Kasumi-1 (cell line): ENCODE results near the gene MYCBPAP.
A peak's percentile ranks its signal among the peaks of the same experiment; 100 is the strongest.

Experiments
- DNase-seq, 2 experiments: peaks; one replicate each; lab custom pipeline; 2025; lab: John Stamatoyannopoulos, UW

MYCBPAP gene

DNA sequence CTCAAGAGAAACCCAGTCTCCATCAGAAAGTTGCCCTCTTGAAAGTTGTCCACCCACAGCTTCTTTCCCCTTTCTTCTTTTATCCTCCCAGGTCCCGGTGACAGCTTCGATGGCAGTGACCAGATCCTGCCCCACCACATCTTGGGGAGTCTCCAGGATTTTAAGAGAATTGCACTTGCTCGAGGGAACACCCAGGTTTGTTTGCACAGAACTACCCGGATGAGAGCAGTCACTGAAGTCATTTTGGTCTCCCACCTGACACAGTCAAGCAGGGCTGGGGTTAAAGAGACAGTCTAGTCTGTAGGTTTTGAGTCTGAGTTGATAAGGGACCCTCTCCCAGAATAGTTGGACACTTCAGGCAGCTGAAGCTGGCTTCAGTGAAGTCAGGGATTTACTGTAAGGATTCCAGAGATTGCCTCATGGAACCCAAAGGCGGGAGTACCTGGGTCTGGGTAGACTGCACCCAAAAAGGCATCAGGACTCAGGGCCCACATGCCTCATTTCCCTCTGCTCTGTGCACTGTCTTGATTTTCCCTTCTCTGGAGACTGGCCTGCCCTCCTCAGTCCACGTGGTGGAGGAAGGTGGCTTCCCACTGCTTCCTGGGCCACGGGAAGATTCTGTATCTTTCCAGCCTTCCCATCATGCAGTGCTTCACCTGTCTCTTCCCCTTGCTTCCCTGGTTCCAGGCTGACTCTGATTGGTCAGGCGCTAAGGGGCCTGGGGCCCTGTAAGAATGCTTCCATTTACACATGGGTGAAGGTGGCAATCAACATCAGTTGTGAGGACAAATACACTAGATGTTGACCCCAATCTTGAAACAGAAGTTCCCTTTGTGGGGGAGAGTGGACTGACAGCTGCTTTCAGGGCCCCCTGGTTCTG is 9.5 kb downstream of the MYCBPAP start:
- no peak for DNase-seq

DNA sequence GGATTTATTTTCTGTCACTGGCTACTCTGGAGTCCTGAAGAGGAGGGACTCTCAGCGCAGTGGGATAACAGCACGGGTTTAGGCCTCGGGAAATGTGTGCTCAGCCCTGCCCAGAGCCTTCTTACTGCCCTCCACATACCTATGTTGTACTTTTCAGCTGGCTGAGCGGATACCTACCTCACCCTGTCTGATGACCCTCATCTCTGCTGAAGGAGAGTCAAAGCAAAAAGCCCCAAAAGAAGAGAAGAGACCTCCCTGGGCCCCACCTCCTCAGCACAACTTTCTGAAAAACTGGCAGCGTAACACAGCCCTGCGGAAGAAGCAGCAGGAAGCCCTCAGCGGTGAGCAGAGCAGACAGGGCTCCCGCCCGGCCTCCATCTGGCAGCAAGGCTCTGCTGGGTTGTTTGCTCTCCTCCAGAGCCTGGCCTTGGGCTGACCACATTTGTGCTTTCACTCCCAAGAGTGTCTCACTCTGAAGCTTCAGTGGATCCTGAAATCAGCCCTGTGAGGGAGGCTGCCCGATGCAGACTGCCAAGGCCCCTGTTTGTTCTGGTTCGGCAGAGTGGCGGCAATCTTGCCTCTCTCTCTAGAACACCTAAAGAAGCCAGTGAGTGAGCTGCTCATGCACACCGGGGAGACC is 10.3 kb downstream of the MYCBPAP start:
- no peak for DNase-seq

DNA sequence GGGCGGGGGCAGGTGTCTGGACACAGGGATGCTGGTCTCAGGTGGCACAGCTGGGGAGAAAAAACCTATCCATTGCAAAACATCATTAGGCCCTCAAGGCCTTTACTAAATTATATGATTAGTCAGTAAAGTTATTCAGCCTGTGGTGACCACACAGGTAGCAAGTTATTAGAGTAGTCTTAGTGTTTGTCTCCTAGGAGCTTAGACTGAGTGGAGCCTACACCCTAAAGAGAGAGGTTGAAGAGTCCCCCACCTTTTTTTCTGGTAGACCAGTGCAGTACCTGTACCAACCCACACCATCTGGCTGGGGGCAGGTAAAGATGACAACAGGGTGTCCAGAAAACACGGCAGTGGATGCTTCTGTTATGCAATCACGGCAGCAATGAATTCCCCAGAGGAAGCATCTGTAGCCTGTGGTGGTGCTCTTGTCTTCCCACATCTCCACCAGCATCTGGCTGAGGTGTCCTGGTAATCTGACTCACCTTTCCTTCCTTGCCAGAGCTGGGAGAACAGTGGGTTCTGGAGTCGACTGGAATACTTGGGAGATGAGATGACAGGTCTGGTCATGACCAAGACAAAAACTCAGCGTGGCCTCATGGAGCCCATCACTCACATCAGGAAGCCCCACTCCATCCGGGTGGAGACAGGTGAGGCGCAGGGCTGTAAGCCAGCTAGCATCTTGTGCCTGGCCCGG is 11.0 kb downstream of the MYCBPAP start:
- no peak for DNase-seq

DNA sequence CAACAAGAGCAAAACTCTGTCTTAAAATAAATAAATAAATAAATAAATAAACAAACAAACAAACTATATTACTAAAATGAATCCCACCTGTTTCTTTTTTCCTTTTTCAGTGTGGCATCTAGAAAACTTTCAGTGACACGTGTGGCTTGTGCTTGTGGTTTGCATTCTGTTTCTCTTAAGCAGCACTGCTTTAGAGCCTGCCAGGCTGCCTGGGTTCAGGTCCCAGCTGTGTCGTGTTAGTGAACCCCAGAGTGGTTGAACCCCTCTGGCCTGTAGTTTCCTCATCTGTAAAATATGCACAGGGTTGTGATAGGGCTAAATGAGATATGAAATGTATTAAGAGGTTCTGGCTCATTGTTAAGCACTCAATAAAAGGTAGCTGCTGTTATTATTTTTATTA is 12.2 kb downstream of the MYCBPAP start:
- no peak for DNase-seq

DNA sequence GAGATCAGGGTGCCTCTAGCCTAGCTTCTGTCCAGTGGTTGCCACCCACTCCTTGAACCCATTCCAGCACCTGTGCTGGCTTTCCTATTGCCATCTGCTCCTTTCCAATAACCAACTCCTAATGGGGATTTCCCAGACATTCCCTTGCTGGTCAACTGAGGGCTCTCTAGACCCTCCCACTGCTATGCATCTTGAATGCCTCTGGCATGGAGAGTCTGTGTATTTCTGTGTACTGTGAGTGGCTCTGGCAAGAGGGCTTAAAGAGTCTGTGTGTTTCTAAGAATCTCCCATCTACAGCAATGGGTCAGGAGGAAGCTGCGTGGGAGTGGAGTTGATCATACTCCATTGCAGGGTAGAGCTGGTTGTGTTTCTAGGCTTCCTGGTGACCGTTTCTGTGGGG is 13.3 kb downstream of the MYCBPAP start:
- no peak for DNase-seq

DNA sequence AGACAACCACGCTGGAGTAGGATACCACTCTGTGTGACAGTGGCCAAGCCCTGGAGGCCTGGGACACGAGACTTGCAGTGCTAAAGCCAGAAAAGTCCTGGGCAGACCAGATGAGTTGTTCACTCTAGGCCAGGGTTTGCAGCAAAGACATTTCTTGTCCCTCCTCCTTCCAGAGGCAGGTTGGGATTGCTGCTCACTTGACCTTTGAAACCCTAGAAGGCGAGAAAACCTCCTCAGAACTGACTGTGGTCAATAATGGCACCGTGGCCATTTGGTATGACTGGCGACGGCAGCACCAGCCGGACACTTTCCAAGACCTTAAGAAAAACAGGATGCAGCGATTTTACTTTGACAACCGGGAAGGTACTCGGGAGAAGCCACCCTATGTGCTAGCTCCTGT is 14.5 kb downstream of the MYCBPAP start:
- DNase-seq, result no peak

DNA sequence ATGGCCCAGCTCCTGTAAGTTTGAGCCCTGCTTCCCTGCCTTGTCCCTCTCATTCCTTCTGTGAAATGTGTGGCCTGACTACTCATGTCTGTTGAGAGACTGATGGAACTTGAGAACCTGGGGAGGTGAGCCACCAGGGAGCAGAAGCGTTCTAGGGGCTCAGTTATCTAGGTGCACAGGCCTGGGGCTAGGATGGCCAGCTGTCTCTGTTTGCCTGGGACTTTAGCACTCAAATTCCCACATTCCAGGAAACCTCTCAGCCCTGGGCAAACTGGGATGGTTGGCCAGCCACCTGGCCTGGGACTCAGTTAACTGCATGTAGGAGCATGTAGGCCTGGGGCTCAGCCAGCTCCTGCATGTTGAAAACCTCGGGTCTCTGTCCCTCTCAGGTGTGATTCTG is 15.0 kb downstream of the MYCBPAP start:
- no peak for DNase-seq

DNA sequence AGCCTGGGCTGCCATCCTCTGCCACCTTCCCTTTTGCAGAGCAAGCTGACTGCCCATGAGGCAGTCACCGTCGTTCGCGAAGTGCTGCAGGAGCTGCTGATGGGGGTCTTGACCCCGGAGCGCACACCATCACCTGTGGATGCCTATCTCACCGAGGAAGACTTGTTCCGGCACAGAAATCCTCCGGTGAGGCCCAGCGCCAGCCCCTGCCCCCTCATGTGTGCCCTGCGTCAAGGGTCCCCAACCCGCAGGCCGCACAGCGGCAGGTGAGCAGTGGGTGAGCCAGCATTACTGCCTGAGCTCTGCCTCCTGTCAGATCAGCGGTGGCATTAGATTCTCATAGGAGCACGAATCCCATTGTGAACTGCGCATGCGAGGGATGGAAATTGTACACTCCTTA is 16.6 kb downstream of the MYCBPAP start:
- DNase-seq, result no peak

DNA sequence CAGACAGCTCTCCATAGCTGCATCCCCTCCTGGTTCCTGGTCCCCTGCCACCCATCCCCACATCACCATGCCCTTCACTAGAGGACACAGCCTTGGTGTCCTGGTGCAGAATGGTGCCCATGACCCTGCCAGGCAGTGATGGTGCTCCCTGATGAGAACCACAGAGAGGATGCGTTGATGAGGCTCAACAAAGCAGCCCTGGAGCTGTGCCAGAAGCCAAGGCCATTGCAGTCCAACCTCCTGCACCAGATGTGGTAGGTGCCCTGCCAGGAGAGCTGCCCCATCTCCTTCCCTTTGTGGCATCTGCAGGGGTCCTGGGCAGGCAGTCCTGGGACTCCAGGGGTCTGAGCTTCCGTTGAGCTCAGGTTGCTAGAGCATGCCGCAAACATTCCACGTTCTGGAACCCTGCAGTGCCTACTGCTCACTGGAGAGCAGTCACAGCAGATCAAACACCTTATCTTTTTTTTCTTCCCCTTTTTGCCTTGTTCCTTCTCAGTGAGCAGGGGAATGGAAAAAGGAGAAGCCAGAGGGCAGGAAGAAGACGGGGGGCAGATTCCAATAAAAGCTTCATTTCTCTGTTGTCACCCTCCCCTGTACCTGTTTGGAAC is 19.0 kb downstream of the MYCBPAP start:
- peak; percentile 50 to 70 for DNase-seq

DNA sequence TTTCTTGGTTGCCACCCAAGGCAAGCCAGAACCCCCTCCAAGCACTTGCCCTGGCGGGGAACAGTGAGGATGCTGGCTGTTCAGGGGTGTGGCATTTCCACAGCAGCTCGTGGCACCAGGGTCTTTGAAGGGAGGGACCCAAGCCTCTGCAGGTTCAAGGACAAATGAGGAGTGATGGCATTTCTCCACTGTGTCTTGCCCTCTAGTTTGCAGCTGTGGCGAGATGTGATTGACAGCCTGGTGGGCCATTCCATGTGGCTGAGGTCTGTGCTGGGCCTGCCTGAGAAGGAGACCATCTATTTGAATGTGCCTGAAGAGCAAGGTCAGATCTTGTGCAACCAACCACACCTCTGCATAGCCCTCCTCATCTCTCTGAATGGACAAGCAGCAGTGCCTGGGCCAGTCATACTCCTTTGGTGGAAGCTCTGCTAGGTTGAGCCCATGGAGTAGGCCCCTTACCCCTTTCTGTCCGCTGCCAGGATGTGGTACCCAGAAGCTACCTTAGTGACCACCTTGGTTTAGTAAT is 19.8 kb downstream of the MYCBPAP start:
- no peak for DNase-seq

DNA sequence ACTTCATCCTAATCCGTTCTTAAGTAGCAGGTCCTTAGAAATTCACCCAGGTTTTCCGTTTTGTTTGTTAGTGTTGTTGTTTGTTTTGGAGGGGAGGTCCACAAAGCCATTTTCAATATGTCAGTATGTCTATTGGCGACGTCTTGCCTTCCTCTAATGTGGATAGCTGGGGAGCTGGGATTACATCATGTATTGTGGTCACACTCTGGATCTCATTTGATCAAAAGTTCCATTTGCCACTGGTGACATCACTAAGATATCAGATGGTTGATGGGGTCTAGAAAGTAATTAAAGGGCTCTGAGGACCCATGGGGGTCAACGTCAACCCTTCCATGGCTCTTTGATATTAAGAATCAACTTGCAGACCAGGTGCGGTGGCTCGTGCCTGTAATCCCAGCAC is 21.6 kb downstream of the MYCBPAP start:
- DNase-seq, result no peak

DNA sequence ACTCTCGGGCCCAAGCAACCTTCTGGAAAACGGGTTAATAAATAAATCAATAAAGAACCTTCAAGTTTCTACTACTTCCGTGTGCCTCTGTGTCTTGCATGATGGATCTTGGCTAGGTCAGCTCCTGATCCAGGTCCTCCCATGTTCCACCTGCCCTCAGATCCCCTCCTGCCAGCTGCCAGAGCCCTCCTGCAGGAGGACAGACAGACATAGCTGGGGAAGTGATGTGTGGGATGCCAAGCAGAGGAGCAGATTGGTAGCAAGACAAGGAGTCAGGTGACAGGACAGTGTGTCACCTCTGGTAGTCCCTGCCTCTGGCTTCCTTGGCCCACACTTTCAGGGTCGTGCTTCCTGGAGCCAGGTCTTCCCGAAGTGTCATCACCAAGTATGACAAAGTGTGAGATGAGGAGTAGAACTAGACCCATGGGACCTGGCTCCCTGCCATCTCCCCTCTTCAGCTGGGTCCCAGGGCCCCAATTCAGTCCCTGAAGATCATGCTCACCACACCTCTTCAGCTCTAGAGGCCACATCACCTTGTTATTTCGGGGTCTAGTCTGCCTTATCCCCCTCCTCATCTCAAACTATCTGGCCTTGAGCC is 23.3 kb downstream of the MYCBPAP start:
- no peak for DNase-seq

DNA sequence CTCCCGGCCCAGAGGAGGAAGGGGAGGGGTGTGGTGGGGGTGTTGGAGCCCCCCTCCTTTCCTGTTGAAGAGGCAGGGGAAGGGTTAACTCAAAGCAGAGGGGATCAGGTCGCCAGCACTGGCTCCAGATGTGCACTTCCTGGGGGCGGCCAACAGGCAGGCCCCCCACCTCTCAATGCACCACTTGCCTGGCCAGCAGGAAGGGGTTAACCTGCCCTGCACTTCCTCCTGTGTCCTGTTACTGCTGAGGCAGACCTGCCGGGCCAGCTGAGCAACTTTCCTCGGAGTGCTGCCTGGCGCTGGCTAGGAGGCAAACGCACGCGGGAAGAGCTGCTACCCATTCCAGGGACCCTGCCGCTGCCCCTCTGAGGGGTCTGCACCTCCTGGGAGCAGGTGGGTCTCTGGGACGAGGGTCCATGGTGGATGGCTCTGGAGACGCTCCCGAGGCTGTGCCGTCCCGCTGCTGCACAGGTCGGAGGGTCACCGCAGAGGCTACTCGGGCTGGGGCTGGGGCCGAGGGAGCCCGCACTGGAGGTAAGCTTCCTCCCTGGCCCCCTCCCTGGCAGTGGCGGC is 24.3 kb downstream of the MYCBPAP start, which contains the start of gene EPN3:
Gene EPN3 (plus strand): TSS at position 284 of the 573 bp plus-strand sequence. CDS start 3,822 bp downstream, outside the sequence.
- peak; percentile 28 to 43 for DNase-seq

DNA sequence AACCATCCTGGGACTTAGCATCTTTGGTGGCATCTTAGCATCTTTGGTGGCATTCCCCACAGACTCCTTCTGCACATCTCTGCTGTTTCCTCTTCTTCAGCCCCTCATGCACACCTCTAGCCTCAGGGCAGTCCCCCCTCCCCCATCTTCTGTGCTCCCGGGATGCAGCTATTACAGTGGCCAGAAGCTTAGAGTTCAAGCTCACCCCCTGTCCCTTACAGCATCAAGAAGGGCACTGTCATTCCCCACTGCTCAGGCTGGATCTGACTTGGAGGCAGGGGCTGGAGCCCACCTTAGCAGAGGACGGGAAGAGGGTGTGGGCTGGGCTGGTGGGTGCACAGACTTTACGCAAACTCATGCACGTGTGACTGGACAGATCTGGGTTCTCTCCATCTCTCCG is 24.9 kb downstream of the MYCBPAP start:
- no peak for DNase-seq

DNA sequence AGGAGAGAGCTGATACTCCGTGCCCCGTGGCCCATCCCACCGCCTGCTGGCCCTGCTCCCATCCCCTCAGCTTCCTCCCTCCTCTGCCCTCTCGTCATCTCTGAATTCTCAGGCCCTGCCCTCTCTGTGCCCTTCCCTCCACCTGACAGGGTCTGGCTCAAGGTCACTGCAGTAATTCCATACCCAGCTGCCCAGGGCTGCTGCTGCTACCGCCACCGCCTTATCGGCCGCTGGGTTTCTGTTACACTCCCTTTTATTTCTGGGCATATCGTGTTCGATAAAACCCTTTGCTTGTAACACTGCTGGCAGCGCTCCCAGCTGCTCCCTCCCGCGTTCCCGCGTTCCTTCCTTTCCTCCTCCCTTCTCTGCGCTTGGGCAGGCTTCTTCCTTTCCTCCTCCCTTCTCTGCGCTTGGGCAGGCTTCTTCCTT is 25.5 kb downstream of the MYCBPAP start:
- no peak for DNase-seq

DNA sequence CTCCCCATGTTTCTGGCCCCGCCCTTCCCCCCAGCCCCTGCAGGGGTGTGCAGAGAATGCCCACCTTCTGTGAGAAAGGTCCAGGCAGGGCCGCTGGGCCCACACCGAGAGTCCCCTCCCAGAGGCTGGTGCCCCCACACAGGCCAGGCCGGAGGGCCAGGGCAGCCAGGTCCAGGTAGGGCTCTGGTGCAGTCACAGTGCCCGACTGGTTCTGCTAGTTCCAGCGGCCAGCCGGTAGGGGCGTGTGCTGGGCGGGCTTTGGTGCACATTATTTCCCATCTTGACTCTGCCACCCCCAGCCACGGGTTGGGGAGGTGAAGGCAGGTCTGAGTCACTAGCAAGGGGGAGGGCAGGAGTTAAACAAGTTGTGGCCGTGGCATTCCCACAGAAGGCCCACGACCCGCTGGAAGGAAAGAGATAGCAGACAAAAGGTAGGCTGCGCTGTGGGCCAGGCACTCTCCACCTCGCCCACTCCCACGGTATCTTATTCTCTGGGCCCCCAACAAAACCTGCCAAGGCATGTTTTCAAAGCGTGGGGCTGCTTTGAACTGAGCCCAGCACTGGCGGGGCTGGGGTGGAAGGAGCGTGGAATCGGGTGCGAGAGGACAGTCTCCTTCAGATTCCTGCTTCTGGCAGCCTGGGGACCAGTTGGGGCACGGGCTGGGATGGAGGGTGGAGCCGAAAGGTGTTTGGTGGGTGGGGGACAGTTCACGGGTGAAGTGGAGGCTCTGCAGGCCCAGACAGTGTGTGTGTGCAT is 26.2 kb downstream of the MYCBPAP start:
- no peak for DNase-seq

DNA sequence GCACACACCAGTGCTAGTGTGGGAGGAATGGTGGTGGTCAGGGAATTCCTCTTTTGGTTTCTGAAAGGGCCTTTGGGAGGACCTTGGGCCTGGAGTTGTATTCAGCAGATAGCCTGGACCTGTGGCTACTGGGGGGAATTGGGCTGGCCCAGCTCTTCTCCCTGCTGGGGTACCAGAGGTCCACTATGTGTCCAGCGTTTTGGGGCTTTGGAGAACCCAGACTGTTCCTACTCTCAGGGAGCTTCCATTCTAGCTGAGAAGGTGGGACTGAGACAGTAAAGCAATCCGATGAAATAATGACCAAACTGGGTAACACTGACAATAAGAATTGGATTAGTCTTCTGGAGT is 26.7 kb downstream of the MYCBPAP start:
- DNase-seq, result no peak

DNA sequence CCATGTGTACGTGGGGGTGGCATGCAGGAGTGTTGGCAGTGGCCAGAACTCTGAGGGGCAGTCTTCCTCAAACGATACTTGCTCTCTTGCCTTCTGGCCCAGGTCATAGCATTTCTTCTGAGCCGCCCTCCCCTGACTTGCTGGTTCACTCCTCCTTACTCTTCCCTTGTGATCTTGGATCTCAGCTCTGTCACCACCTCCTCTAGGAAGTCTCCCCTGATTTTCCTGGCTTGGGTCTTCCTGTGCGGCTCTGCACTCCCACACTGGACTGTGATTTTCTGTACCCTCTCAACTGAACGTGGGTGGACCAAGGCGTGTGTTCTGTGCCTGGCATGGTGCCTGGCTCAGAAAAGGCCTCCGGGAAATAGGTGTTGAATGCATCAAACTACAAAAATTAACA is 27.2 kb downstream of the MYCBPAP start:
- DNase-seq, result no peak

DNA sequence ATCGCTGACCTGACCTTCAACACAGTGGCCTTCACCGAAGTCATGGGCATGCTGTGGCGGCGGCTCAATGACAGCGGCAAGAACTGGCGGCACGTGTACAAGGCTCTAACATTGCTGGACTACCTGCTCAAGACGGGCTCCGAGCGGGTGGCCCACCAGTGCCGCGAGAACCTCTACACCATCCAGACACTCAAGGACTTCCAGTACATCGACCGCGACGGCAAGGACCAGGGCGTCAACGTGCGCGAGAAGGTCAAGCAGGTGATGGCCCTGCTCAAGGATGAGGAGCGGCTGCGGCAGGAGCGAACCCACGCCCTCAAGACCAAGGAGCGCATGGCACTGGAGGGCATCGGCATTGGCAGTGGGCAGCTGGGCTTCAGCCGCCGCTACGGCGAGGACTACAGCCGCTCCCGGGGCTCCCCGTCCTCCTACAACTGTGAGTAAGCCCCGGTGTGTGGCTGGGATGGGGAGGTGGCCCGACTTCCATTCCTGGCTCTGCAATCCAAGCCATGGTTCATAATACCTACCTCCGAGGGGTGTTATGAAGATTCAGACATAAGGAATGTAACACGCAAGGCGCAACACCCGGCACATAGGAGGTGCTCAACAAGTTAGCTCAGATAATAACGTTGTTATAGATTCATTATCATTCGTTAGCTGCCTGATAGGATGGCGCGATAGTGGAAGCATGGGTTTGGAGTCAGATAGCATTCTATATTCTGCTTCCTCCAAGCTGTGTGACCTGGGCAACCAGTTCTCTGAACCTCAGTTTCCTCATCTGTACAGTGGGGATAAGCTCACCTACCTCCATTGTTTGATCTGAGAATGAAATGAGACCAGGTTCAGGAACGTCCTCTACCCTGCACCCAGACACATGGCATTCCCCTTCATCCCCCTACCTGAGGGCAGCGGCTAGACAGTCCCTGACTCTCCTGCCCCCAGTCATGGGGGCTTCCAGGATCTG is 28.7 kb downstream of the MYCBPAP start:
- DNase-seq, result peak; percentile 83 to 97
